DMS 273 treated with DMSO at 0.1 percent for 48 hours (cell line): Measurements from ENCODE around the gene MBD4.

Experiments used
- DNase-seq: peaks from one replicate; lab custom pipeline; 2025; lab: John Stamatoyannopoulos, UW

MBD4 gene

GRCh38 chr3:129463094-129463493 is 23.3 kb upstream of the MBD4 start:
- no peak for DNase-seq

- DNase-seq: no peak
Measured at GRCh38 chr3:129462361-129462968, 22.7 kb upstream of the MBD4 start.

GRCh38 chr3:129461461-129462146 is 21.9 kb upstream of the MBD4 start:
- no peak for DNase-seq

GRCh38 chr3:129461022-129461421 is 21.3 kb upstream of the MBD4 start:
- no peak for DNase-seq

GRCh38 chr3:129460572-129460971 is 20.8 kb upstream of the MBD4 start:
- no peak for DNase-seq

GRCh38 chr3:129460155-129460554 is 20.4 kb upstream of the MBD4 start:
- DNase-seq: no peak

- DNase-seq: no peak
Measured at GRCh38 chr3:129453732-129454131, 14.0 kb upstream of the MBD4 start.

GRCh38 chr3:129449279-129450115 is 9.7 kb upstream of the MBD4 start:
- DNase-seq: no peak

- DNase-seq: no peak
Measured at GRCh38 chr3:129448186-129448895, 8.6 kb upstream of the MBD4 start.

- DNase-seq: no peak
Measured at GRCh38 chr3:129446926-129447325, 7.2 kb upstream of the MBD4 start.

GRCh38 chr3:129445471-129445870 is 5.7 kb upstream of the MBD4 start:
- peak; percentile 62 for DNase-seq

- DNase-seq: peak; percentile 75
Measured at GRCh38 chr3:129442947-129443346, 3.2 kb upstream of the MBD4 start.

GRCh38 chr3:129442486-129442885 is 2.7 kb upstream of the MBD4 start:
- no peak for DNase-seq

GRCh38 chr3:129441782-129442181 is 2.0 kb upstream of the MBD4 start:
- DNase-seq: no peak

GRCh38 chr3:129441215-129441614 is 1.5 kb upstream of the MBD4 start:
- no peak for DNase-seq

GRCh38 chr3:129440618-129441190 is 956 bp upstream of the MBD4 start:
- peak; percentile 50 for DNase-seq

- no peak for DNase-seq
Measured at GRCh38 chr3:129439226-129439816, 427 bp downstream of the MBD4 start.

- DNase-seq: no peak
Measured at GRCh38 chr3:129435367-129435766, 4.4 kb downstream of the MBD4 start.

- no peak for DNase-seq
Measured at GRCh38 chr3:129434140-129434539, 5.6 kb downstream of the MBD4 start.

GRCh38 chr3:129433565-129433964 is 6.2 kb downstream of the MBD4 start:
- DNase-seq: no peak

- DNase-seq: no peak
Measured at GRCh38 chr3:129432671-129433070, 7.1 kb downstream of the MBD4 start.

GRCh38 chr3:129432036-129432435 is 7.7 kb downstream of the MBD4 start:
- no peak for DNase-seq
